NCI-H146 treated with DMSO at 0.1 percent for 48 hours (cell line): ENCODE results near the gene GABRG3.

Experiments
- DNase-seq: peaks from one replicate; lab custom pipeline; 2025; ENCODE audit not compliant: unreplicated experiment; lab: John Stamatoyannopoulos, UW

Gene GABRG3

GRCh38 chr15:26970712-26971210 lies at the start of gene GABRG3:
Gene GABRG3, plus strand, starts transcription at chr15:26971181.
- no peak for DNase-seq

GRCh38 chr15:26921433-26921832 lies 49.5 kb upstream of the GABRG3 start:
- DNase-seq, result no peak

GRCh38 chr15:26926081-26926480 lies 44.9 kb upstream of the GABRG3 start:
- no peak for DNase-seq

GRCh38 chr15:26928051-26928450 lies 42.9 kb upstream of the GABRG3 start:
- DNase-seq, result no peak

GRCh38 chr15:26929588-26929987 lies 41.4 kb upstream of the GABRG3 start:
- DNase-seq, result no peak

- no peak for DNase-seq
Observed at GRCh38 chr15:26934848-26935247, 36.1 kb upstream of the GABRG3 start.

- DNase-seq, result no peak
Observed at GRCh38 chr15:26935322-26935721, 35.7 kb upstream of the GABRG3 start.

GRCh38 chr15:26936502-26936901 lies 34.5 kb upstream of the GABRG3 start:
- no peak for DNase-seq

GRCh38 chr15:26937134-26937533 lies 33.8 kb upstream of the GABRG3 start:
- no peak for DNase-seq

GRCh38 chr15:26939398-26939797 lies 31.6 kb upstream of the GABRG3 start:
- no peak for DNase-seq

- DNase-seq, result no peak
Observed at GRCh38 chr15:26941489-26941888, 29.5 kb upstream of the GABRG3 start.

GRCh38 chr15:26943866-26944265 lies 27.1 kb upstream of the GABRG3 start:
- no peak for DNase-seq

GRCh38 chr15:26945046-26945445 lies 25.9 kb upstream of the GABRG3 start:
- no peak for DNase-seq

- DNase-seq, result no peak
Observed at GRCh38 chr15:26950001-26950400, 21.0 kb upstream of the GABRG3 start.

- DNase-seq, result no peak
Observed at GRCh38 chr15:26954403-26954802, 16.6 kb upstream of the GABRG3 start.

GRCh38 chr15:26967719-26968269 lies 3.2 kb upstream of the GABRG3 start:
- no peak for DNase-seq

GRCh38 chr15:26968806-26969205 lies 2.2 kb upstream of the GABRG3 start:
- no peak for DNase-seq

GRCh38 chr15:26971271-26972018 lies 464 bp downstream of the GABRG3 start:
- DNase-seq, result no peak

- no peak for DNase-seq
Observed at GRCh38 chr15:26972636-26973035, 1.7 kb downstream of the GABRG3 start.

GRCh38 chr15:26974120-26974780 lies 3.3 kb downstream of the GABRG3 start:
- DNase-seq, result no peak

GRCh38 chr15:26981492-26981891 lies 10.5 kb downstream of the GABRG3 start:
- DNase-seq, result no peak

- DNase-seq, result no peak
Observed at GRCh38 chr15:26983822-26984221, 12.8 kb downstream of the GABRG3 start.
